OCI-LY1 (cell line): Measurements from ENCODE around the gene MACF1.

Source experiments
- CTCF ChIP-seq: fragments of 200-600 bp; sonication (generic), shearing (Covaris generic); IDR thresholded peaks from 2 replicates; pipeline ENCODE4 v1.5.1; 2017; ENCODE audit warnings: mild to moderate bottlenecking, antibody characterized with exemption, low read length, moderate library complexity, mixed read lengths
- EZH2 ChIP-seq: fragments of 200-600 bp; sonication (generic), shearing (Covaris generic); IDR thresholded peaks from 2 replicates; pipeline ENCODE4 v1.8.0; 2017; ENCODE audit warnings: borderline replicate concordance, mixed run types, mild to moderate bottlenecking, antibody characterized with exemption, low read length, moderate library complexity, mixed read lengths

- TF ChIP-seq CTCF (no peak), EZH2 (no peak)
Measured at GRCh38 chr1:39269349-39269748, 64.9 kb downstream of the MACF1 start.
